Vagina (tissue), 2 donors: ENCODE results near the gene NAGLU.

Source experiments
- CTCF ChIP-seq, 3 experiments: fragments of 450-650 bp in 2 of 3; fragments of 200-600 bp in 1 of 3; sonication (generic) in 1 of 3; IDR thresholded peaks; one replicate each; pipeline ENCODE4 v1.5.1; 2017 to 2019; ENCODE audit warnings: antibody characterized with exemption in 3 of 3, mild to moderate bottlenecking in 2 of 3, moderate library complexity in 2 of 3
- POLR2A ChIP-seq, 2 donors: fragments of 450-650 bp; IDR thresholded peaks; one replicate each; pipeline ENCODE4 v1.6.1; 2017; ENCODE audit warnings: antibody characterized with exemption in 2 of 2, mild to moderate bottlenecking in 2 of 2, moderate library complexity in 2 of 2
- POLR2AphosphoS5 ChIP-seq, 2 donors: sonication (generic); formaldehyde crosslinking; IDR thresholded peaks; one replicate each; pipeline ENCODE4 v1.9.0; 2017; ENCODE audit warnings: antibody characterized with exemption in 2 of 2, mild to moderate bottlenecking in 2 of 2, low read depth in 1 of 2; ENCODE audit not compliant: insufficient read depth in 1 of 2

- TF ChIP-seq CTCF (IDR thresholded peaks at IDR 0.05) (no peak), POLR2A (IDR thresholded peaks at IDR 0.05) (no peak), POLR2AphosphoS5 (IDR thresholded peaks at IDR 0.05; ENCODE audit: insufficient read depth in 1 of 2, low read depth in 1 of 2) (no peak)
These were observed 23.8 kb upstream of the NAGLU start for GRCh38 chr17:42512246-42512645.
